GM21619 (cell line): ENCODE data around the gene LGALS9C.
"Not testable (repeated sequence)": the region's sequence is repeated elsewhere in the genome, so short reads cannot be mapped to it uniquely, and the experiment has no call there.

Experiments
- ATAC-seq: cut with Tn5 transposase; IDR thresholded peaks from one replicate; pipeline ENCODE4 v1.9.1; 2021; ENCODE audit not compliant: unreplicated experiment

The LGALS9C gene

DNA sequence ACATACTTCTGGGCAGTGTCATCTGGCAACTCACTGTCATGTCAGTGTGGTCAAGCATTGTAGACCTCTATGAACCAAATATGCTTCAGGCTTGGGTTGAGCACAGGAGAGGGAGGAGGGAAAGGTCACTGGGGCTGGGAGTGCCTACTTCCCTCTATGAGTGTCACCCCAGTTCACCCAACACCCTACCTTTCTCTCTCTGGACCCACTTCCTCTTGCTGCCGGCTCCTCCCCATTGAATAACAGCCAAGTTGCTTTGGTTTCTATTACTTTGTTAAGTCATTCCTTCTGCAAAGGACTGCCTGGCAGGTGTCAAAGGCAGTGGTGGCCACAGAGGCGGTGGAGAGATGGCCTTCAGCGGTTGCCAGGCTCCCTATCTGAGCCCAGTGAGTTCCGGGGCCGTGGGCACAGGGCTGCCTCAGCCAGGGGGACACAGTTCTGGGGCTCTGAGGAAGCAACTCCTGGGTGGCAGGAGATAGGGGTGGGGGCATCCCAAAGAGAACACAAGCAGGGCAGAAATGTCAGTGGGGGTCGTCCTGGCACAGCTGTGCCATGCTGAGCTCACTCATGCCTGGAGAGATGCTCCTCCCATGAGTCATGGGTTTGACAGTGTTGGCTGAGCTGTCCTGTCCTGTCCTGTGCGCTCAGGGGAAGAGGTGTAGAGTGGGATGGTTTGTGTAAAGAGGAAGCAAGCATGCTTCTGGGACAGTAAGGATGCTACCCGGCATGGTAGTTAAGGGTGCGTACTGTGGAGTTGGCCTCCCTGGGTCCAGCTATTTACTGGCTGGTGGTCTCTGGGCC is at the start of gene LGALS9C:
TSS of gene LGALS9C (plus strand) at position 282 of the 801 bp plus-strand sequence. CDS start at position 348, 66 bp downstream.
- ATAC-seq, result peak; percentile 75

DNA sequence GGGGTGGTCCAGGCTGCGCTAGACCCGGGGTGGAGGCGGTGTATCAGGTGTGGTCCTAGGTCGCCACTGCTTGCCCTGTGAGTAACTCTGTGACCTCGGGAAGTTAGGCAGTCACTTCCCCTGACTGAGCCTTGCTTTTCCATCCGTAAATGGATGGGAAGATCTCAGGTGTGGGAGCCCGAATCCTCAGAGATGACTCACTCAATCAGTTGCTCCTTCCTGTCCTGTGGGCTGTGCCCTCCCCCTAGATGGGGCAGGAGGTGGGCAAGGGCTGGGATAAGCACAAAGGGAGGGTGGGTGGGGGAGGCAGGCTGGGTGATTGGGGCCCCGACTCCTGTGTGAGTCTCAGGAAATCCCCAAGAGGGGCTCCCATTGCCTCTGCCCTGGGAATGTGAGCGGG is 44.4 kb upstream of the LGALS9C start:
- not testable (repeated sequence) for ATAC-seq

DNA sequence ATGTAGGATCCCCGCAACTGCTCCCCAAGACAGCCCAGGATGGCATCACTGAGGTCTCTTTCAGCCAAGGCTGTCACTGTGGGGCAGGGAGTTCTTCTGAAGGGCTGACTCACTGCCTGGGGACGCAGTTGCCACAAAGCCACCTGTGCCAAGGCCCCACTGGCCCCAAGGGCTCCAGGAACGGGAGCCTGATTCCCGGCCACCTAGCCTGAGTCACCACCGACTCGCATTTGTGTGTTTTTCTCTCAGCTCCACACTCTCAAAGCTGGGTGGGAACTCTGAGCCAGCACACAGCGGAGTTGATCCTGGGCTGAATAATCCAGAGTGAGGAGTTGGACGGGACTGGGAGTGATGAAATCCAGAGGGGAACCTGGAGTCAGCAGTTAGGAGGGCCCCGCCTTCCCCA is 37.1 kb upstream of the LGALS9C start:
- ATAC-seq, result not testable (repeated sequence)

DNA sequence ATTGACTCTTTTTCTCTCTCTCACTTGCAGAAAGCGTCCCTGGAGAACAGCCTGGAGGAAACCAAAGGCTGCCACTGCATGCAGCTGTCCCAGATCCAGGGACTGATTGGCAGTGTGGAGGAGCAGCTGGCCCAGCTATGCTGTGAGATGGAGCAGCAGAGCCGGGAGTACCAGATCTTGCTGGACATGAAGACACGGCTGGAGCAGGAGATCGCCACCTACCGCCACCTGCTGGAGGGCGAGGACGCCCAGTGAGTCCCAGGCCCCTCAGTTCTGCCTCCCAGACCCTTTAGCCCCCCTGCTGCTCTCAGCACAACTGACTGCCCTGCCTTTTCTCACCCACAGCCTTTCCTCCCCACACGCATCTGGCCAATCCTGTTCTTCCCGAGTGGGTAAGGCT is 34.5 kb upstream of the LGALS9C start:
- ATAC-seq, result not testable (repeated sequence)

DNA sequence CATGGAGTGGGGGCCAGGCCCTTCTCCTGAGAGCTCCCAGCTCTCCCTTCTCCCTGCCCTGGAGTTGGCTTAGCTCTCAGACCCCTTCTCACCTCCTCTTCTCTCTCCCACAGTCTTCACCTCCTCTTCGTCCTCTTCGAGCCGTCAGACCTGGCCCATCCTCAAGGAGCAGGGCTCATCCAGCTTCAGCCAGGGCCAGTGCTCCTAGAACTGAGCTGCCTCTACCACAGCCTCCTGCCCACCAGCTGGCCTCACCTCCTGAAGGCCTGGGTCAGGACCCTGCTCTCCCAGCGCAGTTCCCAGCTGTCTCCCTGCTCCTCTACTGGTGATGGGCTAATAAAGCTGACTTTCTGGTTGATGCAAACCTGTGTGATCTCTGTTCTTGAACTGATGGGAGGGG is 34.1 kb upstream of the LGALS9C start:
- ATAC-seq, result not testable (repeated sequence)

DNA sequence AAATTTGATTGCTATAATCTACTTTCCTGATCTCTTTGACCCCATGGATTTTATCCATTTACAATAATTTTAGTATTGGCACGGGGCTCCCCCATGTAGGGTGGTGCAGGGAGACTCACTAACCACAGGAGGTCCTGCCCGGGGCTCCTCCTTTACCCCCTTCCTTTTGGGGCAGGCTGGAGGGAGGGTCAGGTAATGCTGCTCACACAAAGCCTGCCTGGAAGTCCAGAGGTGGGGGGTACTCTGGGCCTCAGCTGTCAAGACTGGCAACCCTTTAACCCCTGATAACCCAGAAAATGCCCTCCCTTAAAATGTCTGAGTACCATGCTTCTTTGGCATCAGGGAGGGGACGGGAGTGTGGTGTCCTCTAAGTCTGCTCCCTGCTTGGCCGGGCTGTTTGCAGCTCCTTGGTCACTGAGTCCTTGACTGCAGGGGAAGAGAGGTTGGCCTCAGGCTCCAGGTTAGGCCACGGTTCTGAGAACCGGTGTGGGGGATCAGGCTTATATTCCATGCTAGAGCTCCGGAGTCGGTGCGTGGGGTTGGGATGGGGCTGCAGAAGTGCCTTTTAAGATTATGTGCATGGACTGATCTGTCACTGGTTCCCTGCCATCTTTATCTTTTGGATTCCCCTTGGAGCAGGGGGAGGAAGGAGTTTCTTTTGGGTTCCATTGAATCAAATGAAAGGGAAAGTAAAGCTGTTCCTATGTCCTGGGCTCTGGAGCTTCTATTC is 28.9 kb upstream of the LGALS9C start:
- not testable (repeated sequence) for ATAC-seq

DNA sequence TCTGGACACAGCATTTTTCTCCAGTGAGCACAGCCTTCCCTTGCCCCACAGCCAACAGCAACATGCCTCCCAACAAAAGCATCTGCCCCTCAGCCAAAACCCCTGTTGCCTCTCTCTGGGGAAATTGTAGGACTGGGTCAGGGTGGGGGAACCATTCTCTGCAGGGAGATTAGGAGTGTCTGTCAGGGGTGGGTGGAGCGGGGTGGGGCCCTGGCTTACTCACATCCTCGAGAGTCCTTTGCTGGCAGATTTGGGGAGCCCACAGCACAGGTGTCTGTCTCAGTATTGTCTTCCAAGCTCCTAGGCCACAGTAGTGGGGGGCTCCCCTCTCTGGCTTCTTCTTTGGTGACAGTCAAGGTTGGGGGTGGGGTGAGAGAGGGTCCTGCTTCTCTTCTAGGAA is 28.3 kb upstream of the LGALS9C start:
- ATAC-seq, result not testable (repeated sequence)

DNA sequence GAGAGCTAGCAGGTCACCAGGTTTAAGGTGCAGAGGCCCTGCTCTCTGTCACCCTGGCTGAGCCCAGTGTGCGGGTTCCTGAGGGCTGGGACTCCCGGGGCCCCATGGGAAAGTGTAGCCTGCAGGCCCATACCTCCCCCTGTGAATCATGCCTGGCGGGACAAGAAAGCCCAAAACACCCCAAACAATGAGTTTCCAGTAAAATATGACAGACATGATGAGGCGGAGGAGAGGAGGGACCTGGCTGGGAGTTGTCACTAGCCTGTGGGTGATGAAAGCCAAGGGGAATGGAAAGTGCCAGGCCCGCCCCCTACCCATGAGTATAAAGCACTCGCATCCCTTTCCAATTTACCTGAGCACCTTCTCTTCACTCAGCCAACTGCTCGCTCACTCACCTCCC is 26.8 kb upstream of the LGALS9C start:
- not testable (repeated sequence) for ATAC-seq

DNA sequence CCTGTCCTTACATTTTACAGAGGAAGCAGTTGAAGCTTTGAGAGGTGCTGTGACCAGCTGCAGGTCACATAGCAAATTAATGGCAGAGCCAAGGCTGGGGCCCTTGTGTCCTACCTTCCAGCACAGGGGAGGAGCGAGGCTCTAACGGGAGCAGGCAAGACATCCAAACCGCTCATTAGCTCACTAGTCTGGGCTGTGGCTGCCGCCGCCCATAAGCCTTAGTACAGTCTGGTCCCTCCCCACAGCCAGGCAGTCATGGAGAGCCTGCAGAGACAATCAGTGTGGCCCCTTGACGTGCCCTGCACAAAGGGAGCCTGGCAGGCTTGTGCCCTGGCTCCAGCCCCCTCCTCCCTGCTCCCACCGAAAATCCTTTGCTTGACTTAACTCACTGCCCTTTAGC is 25.6 kb upstream of the LGALS9C start:
- ATAC-seq, result not testable (repeated sequence)

DNA sequence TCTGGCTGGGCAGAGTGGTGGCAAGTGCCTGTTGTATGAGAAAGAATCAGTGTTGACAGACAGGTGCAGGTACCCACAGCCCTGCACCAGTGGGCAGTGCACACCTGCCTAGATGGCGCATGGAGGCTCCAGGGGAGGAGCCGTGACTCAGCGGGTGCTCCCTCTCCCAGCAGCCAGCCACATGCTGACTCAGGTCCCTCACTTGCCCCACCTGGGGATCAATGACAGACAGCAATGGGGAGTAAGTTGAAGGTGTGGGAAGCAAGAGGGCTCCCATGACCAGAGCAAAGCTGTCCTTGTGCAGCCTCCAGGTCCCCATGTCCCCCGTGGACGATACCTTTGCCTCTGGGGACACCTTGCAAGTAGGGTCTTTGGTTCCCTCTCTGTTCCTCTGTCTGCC is 24.6 kb upstream of the LGALS9C start:
- ATAC-seq, result not testable (repeated sequence)

DNA sequence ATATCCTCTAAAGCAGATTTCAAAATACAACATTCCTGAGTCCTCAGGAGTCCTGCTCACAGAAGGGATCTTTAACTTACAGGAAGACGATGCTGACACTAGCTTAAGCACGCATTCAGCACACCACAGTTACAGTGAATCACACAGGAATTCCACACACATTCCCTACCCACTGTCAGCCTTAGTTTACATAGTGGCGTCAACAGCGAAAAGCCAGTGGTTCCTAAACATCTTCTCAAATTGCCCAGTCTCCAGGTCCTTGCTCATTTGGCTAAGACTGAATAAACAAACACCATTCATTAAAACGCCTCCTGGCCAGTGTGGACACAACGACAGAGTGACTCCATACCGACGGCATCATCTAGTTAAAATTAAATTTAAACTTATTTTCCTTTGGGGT is 17.6 kb upstream of the LGALS9C start:
- not testable (repeated sequence) for ATAC-seq

DNA sequence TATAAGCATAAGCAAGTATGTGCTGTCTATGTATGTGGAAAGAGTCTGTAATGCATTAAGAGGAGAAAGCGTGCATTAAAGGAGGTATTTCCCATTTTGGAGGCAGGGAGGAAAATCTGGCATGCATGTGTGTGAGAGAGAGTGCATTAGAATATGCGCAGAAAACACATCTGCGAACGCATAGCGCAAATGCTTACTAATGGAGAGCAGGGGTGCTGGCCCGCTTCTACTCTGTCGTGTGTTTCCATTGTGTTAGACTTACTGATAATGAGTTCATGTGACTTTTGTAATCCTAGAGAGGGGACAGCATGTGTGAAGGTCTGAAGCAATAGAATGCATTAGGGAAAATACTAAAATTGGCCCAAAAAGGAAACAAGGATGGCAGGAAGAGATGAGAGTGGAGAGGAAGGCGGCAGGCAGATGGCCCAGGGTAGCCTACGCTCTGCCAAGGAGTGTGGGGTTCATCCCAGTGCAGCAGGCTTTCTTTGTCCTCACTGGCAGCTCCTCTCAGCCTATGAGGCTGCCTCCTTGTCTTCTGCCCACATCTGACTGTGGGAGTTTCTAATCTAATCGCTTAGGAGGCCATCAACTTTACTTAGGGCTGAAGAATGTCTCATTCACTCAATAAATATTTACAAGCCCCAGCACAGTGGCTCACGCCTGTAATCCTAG is 12.6 kb upstream of the LGALS9C start:
- ATAC-seq, result not testable (repeated sequence)

DNA sequence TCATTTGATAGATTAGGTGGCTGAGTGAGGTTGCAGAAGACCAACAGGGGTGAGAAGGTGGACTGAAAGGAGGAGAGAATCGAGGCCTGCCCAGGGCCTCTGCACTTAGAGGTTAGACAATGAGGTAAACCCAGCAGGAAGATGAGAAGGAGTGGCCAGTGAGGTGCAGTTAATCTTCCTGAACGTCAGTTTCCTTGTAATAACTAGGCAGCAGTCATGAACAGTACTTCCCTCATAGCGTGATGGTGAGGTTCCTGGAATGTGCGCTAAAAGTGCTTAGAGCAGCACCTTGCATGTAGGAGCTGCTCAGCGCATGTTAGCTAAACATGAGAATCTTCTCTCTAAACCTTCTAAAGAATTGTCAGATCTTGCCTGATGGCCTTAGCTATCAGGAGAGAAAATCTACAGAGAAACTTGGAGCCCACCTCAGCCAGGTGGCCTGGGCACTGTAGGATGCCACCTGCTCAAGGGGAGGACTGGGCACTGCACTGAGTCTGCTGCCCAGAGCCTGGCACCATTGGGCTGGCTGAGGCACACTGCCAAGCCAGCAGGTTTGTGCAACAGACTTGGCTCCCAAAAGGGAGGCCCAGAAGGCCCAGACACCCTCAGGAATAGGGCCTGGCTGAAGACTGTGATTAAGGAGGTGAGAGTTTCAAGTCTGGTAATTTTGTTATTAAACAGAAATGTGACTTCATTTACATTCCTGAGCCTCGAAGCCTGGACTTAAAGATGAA is 10.2 kb upstream of the LGALS9C start:
- ATAC-seq, result not testable (repeated sequence)

DNA sequence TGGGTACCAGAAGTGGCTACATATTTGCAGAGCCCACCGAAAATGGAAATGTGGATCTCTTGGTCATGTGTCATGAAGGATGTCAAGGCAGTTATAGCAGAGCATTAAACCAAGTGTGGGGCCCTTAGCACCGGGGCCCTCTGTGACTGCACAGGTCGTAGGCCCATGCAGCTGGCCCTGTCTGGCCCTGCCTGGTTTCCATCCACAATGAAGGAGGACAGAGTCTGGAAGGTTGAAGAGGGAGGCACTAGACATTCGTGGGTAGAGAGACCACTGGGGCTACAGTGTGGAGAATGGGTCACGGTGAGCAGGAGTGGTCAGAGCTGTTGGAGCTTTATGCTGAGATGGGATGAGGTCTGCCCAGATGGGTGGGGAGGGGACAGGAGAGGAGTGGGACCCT is 9.6 kb upstream of the LGALS9C start:
- ATAC-seq, result not testable (repeated sequence)

DNA sequence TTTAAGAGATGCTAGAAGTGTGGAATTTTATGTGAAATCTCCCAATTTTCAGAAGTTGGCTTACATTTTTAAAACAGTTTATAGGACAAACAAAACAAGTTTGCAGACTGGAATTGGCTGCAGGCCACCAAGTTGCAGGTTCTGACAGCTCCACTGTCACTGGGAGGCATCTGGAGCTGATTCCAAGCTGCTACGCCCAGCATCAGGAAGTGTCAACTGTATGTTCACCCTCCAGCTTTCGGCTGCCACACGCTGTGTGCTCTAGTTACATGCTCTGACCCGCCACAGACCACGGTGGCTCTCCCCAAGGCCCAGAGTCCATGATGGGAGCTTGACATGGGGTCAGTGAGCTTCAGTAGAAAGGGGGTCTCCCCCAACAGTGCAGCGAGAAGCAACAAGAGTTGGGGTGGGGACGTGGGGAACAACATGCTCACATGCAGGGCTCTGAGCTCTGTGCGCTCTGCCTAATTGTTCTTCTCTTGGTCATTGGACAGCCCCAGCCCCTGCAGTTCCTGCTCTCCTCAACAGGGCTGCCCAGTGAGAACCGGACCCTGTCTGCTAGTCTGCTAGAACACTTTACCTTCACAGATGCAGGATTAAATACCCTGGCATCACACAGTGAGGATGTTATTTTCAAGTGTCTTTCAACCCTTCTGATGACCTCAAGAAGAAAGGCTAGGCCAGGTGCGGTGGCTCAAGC is 8.0 kb upstream of the LGALS9C start:
- not testable (repeated sequence) for ATAC-seq

DNA sequence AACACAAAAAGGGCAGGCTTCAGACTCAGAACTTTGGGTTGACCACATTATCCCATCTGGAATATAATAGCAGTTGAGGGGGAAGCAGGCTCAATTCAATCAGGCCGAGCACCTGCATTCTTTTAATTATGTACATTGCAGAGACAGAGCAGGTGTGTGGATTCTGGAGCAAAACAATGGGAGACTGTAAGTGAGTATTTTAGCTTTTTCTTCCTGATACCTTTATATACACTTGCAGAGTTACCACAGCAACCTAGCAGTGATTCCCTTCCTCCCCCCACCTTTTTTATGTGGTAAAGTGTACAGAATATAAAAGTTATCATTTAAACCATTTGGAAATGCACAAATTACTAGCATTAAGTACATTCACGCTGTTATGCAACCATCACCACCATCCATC is 6.8 kb upstream of the LGALS9C start:
- ATAC-seq, result not testable (repeated sequence)

DNA sequence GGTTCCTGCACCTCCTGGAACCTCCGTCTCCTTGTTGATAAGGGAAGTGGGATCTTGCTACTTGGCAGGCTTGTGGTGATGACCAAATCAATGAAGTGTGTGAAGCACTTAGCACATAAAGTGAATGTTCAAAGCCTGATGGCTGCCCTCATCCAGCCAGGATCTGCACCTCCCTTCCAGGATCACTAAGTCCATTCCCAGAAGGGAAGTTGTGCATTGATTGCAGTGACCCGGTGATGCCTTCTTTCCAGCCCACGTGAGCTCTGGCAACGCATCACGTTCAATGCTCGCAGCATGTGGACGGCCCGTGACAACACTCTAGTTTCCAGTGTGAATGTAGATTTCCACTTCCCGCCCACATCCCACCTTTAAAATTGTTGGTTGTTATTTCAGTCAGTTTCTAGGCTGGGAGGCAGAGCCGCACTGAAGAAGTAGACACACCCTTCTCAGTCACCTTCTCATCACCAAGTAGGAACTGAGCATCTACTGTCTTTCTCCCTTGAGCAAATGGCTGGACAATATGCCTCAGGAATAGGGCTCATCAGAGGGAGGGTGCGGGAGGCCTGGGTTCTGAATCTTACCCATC is 6.2 kb upstream of the LGALS9C start:
- ATAC-seq, result not testable (repeated sequence)

DNA sequence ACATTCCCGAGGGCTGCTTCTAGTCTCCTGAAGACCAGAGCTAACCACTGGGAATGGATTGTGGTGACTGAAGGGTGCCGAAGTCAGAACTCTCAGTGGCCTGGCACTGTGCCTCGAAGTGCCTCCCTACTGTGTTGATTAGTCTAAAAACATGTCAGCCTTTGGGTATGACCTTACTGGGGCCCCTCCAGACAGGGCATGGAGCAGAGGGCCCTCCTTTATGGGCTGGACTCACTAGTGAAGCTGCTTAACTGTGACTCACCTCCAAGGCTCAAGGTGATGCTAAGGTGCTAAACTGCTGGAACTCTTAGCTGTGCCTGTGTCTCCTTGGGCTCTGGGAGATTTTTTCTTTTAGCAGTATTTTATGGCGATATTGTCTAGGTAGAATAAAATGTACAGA is 2.6 kb upstream of the LGALS9C start:
- ATAC-seq, result not testable (repeated sequence)

DNA sequence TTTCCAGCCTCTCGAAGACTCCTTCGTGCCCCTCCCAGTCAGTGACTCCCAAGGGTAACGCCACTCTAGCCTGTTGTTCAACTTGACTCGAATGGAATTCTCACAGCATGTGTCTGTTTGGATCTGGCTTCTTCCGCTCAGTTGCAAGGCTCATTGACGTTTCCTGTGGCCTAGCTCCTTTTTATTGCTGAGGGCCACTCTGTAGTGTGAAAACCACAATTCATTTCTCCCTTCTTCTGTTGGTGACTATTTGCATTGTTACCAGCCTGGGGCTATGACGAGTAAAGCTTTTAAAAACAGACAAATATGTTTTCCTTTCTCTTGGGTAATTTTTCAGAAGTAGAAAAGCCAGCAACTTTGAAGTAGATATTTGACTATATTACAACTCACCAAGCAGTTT is 1.8 kb upstream of the LGALS9C start:
- ATAC-seq, result not testable (repeated sequence)

DNA sequence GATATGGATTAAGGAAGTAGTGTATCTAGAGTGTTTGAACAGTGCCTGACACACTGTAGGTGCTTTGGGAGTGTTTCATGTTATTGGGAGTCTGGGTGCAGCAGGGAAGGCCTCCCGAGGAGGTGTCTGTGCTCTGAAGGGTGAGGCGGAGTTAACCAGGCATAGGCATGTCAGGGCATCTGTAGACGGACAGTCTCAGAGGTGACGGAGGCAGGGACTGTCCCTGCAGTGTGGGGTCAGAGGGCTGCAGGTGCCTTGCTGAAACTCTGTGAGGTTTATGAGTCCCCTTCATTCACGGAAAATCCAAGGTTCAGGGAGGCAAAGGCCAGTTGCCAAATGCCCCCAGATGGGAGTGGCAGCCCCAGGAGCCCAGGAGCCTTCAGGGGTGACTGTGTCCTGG is 778 bp downstream of the LGALS9C start:
- ATAC-seq, result not testable (repeated sequence)
